HCT116 (cell line): ENCODE data around the gene HCN2. TPM values are rescaled to one million over a fixed set of nuclear protein-coding genes. Genes with fewer than 3 reads are reported as not detected.

Experiments used
- ATAC-seq: fragments of 200-7000 bp; cut with Tn5 transposase; 2 replicates; pipeline ENCODE4 v1.9.1; 2020; ENCODE audit warnings: mild to moderate bottlenecking, moderate library complexity
- BruUV-seq: library from RNA; stranded (reverse); fragments of 400-500 nt; replicated peaks from 2 replicates; lab custom pipeline; 2021; lab: Mats Ljungman, UMichigan
- CTCF ChIA-PET: fragments of 300-600 bp; sonication (Branson Sonifier 250); formaldehyde crosslinking; loops from one replicate; lab custom pipeline; 2021; ENCODE audit warnings: antibody characterized with exemption; lab: Charles Lee
- POLR2A ChIA-PET: fragments of 300-600, 350-600 bp; sonication (Branson Sonifier 250); formaldehyde crosslinking; loops from one replicate; lab custom pipeline; 2021; ENCODE audit warnings: antibody characterized with exemption; lab: Charles Lee
- RAD21 ChIA-PET, 2 experiments: fragments of 300-600 bp; sonication (Branson Sonifier 250); formaldehyde crosslinking; loops; one replicate each; lab custom pipeline; 2023; ENCODE audit warnings: low total read pairs in 2 of 2; ENCODE audit not compliant: uncharacterized antibody in 2 of 2, unreplicated experiment in 2 of 2, low non-redundant PET in 1 of 2; lab: Charles Lee
- DNase-seq: peaks from one replicate; pipeline ENCODE4 v3.0.0-alpha.2; 2010; ENCODE audit warnings: low read depth, low spot score
- H2AFZ ChIP-seq: fragments of 200-600 bp; shearing (Covaris generic), sonication (generic); 2 replicates; pipeline ENCODE4 v1.6.1; 2017; ENCODE audit warnings: low read depth, mixed run types, mixed read lengths, antibody characterized with exemption, low read length; ENCODE audit not compliant: poor library complexity, severe bottlenecking
- H3K27ac ChIP-seq: 2 replicates; pipeline ENCODE4 v1.5.1; 2012; ENCODE audit warnings: low read depth, low read length
- H3K27me3 ChIP-seq: fragments of 200-600 bp; sonication (generic); 2 replicates; pipeline ENCODE4 v1.6.1; 2016; ENCODE audit warnings: mixed run types, low read length, mixed read lengths; ENCODE audit not compliant: insufficient read depth
- H3K36me3 ChIP-seq, 2 experiments: fragments of 200-500 bp in 1 of 2; fragments of 200-600 bp in 1 of 2; sonication (Bioruptor generic) in 1 of 2; sonication (generic) in 1 of 2; 2 replicates each; pipeline versions ENCODE4 v1.5.1 to v1.6.1; 2014 to 2016; ENCODE audit warnings: low read length in 2 of 2, inconsistent platforms in 1 of 2, mixed read lengths in 1 of 2, mixed run types in 1 of 2; ENCODE audit not compliant: insufficient read depth in 2 of 2, control insufficient read depth in 1 of 2
- H3K4me1 ChIP-seq, 2 experiments: fragments of 200-600 bp in 1 of 2; sonication (generic) in 1 of 2; 2 replicates each; pipeline versions ENCODE4 v1.5.1 to v1.6.1; 2012 to 2017; ENCODE audit warnings: low read length in 2 of 2, inconsistent platforms in 1 of 2, mild to moderate bottlenecking in 1 of 2, mixed read lengths in 1 of 2, mixed run types in 1 of 2, moderate library complexity in 1 of 2; ENCODE audit not compliant: insufficient read depth in 2 of 2, control insufficient read depth in 1 of 2
- H3K4me2 ChIP-seq: fragments of 200-600 bp; sonication (generic); 2 replicates; pipeline ENCODE4 v1.6.1; 2017; ENCODE audit warnings: mixed run types, low read length, mixed read lengths
- H3K4me3 ChIP-seq, 2 experiments: fragments of 200-600 bp in 1 of 2; sonication (generic) in 1 of 2; replicated peaks in 1 of 2; 2 replicates each; pipeline ENCODE4 v1.5.1; 2011 to 2016; ENCODE audit warnings: low read length in 2 of 2, control low read depth in 1 of 2, low read depth in 1 of 2, mild to moderate bottlenecking in 1 of 2, mixed read lengths in 1 of 2, mixed run types in 1 of 2
- H3K79me2 ChIP-seq: fragments of 200-600 bp; sonication (generic); 2 replicates; pipeline ENCODE4 v1.6.1; 2017; ENCODE audit warnings: mild to moderate bottlenecking, mixed run types, low read length, moderate library complexity, mixed read lengths; ENCODE audit not compliant: insufficient read depth
- H3K9ac ChIP-seq: fragments of 200-600 bp; sonication (generic); 2 replicates; pipeline ENCODE4 v1.6.1; 2016; ENCODE audit warnings: low read length, mixed read lengths
- H3K9me2 ChIP-seq: fragments of 200-600 bp; sonication (generic), shearing (Covaris generic); 2 replicates; pipeline ENCODE4 v1.6.1; 2017; ENCODE audit warnings: mixed run types, mild to moderate bottlenecking, moderate library complexity; ENCODE audit not compliant: insufficient read depth
- H3K9me3 ChIP-seq, 2 experiments: fragments of 200-500 bp in 1 of 2; fragments of 200-600 bp in 1 of 2; sonication (Bioruptor generic) in 1 of 2; sonication (generic) in 1 of 2; 2 replicates each; pipeline ENCODE4 v1.6.1; 2014 to 2017; ENCODE audit warnings: low read length in 2 of 2, mixed read lengths in 2 of 2, inconsistent platforms in 1 of 2, low read depth in 1 of 2, mild to moderate bottlenecking in 1 of 2, mixed run types in 1 of 2, moderate library complexity in 1 of 2; ENCODE audit not compliant: control insufficient read depth in 1 of 2, insufficient read depth in 1 of 2
- H4K20me1 ChIP-seq: fragments of 200-600 bp; sonication (generic), shearing (Covaris generic); 2 replicates; pipeline ENCODE4 v1.6.1; 2017; ENCODE audit warnings: mixed run types, mild to moderate bottlenecking, moderate library complexity; ENCODE audit not compliant: insufficient read depth
- CEBPB ChIP-seq: IDR thresholded peaks from 2 replicates; pipeline ENCODE4 v1.6.1; 2012; ENCODE audit warnings: low read depth
- ELF1 ChIP-seq: IDR thresholded peaks from 2 replicates; pipeline ENCODE4 v1.6.1; 2012; ENCODE audit warnings: low read depth, borderline replicate concordance
- EZH2phosphoT487 ChIP-seq: fragments of 200-600 bp; IDR thresholded peaks from 2 replicates; pipeline ENCODE4 v1.6.1; 2018; ENCODE audit warnings: antibody characterized with exemption, borderline replicate concordance
- FOSL1 ChIP-seq: IDR thresholded peaks from 2 replicates; pipeline ENCODE4 v1.6.1; 2012; ENCODE audit warnings: low read depth
- JUND ChIP-seq: IDR thresholded peaks from 2 replicates; pipeline ENCODE4 v1.6.1; 2012
- POLR2A ChIP-seq: IDR thresholded peaks from 2 replicates; pipeline ENCODE4 v1.7.0; 2011; ENCODE audit warnings: borderline replicate concordance; ENCODE audit not compliant: insufficient read depth, insufficient read length; ENCODE audit errors: extremely low read depth
- POLR2AphosphoS5 ChIP-seq: IDR thresholded peaks from 2 replicates; pipeline ENCODE4 v1.6.1; 2011; ENCODE audit warnings: mild to moderate bottlenecking, low read depth, low read length, moderate library complexity
- RAD21 ChIP-seq: IDR thresholded peaks from 2 replicates; pipeline ENCODE4 v1.6.1; 2012; ENCODE audit warnings: low read depth, mild to moderate bottlenecking
- SRF ChIP-seq: IDR thresholded peaks from 2 replicates; pipeline ENCODE4 v1.6.1; 2012; ENCODE audit warnings: low read depth
- ZFX ChIP-seq: fragments of 450-650 bp; IDR thresholded peaks from 2 replicates; pipeline ENCODE4 v1.6.1; 2017
- intact Hi-C: fragments of 100-400 bp; cut with micrococcal nuclease; formaldehyde crosslinking; loops from 2 replicates; pipeline ENCODE4 v1.10.0; 2022
- total RNA-seq: library from RNA; stranded (reverse); gene quantifications from one replicate; pipeline ENCODE4 v1.2.1, GENCODE V29; 2021; ENCODE audit not compliant: unreplicated experiment
- TF ChIP-seq, protein P1 (sequence below): IDR thresholded peaks from 2 replicates; pipeline ENCODE4 v1.6.1; 2012
- TF ChIP-seq, protein P2 (sequence below), 3 experiments: fragments of 200-600 bp in 1 of 3; sonication (generic) in 1 of 3; IDR thresholded peaks in 2 of 3; conservative IDR thresholded peaks in 1 of 3; 2 replicates each; pipeline ENCODE4 v1.5.1; 2012 to 2017; ENCODE audit warnings: low read depth in 2 of 3, low read length in 2 of 3, antibody characterized with exemption in 1 of 3, borderline replicate concordance in 1 of 3, control low read depth in 1 of 3, mild to moderate bottlenecking in 1 of 3, mixed read lengths in 1 of 3, mixed run types in 1 of 3, moderate library complexity in 1 of 3; ENCODE audit not compliant: insufficient read depth in 1 of 3
- TF ChIP-seq, protein P3 (sequence below): IDR thresholded peaks from 2 replicates; pipeline ENCODE4 v1.6.1; 2011; ENCODE audit warnings: mild to moderate bottlenecking, low read length, moderate library complexity; ENCODE audit not compliant: insufficient replicate concordance; ENCODE audit errors: extremely low read depth
- TF ChIP-seq, protein P4 (sequence below): IDR thresholded peaks from 2 replicates; pipeline ENCODE4 v1.6.1; 2012

Gene HCN2
- total RNA-seq, 1 experiment from 2014 or later = 2.4 TPM

DNA sequence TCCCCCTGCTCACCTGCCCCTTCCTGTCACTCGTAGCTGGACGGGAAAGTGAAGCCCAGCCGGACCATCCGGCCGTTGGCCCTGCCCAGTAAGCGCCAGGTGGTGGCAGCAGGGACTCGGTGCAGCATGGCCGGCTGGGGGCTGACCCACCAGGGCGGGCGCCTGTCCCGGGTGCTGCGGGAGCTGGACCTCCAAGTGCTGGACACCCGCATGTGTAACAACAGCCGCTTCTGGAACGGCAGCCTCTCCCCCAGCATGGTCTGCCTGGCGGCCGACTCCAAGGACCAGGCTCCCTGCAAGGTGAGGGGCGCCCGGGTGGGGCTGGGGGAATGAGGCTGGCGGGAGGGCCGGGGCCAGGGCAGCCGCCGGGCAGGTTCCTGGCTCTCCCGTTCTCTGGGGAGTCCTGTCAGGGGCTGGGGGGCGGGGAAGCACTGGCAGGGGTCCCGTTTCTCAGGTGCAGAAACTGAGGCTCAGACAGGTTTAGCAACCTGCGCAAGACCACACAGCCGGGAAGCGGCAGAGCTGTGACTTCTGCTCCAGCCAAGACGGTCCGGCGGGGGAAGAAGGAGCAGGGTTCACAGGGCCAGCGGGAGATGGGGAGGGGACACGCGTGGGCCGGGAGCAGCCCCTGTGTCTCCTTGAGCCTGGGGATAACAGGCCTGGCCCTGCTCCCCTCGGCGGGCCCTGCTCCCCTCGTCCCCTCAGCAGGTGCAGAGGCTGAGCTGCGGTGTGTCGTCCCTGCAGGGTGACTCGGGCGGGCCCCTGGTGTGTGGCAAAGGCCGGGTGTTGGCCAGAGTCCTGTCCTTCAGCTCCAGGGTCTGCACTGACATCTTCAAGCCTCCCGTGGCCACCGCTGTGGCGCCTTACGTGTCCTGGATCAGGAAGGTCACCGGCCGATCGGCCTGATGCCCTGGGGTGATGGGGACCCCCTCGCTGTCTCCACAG is 40.5 kb upstream of the HCN2 start:
- DNase-seq = no peak
- no peaks in the 10 kb centered on the region for H3K79me2 ChIP-seq
- no peak overlapping the region for H2AFZ ChIP-seq
- H3K4me3 ChIP-seq = no peak overlapping the region
- H3K9me3 ChIP-seq = no peaks in the 10 kb centered on the region
- ChIA-PET RAD21 (interaction anchor here in 1 of 2 experiments (0.6 kb wide), 1 partner anchor 30 kb away, joined by 5 read pairs; no protein-coding TSS in a partner anchor), CTCF (no interaction called here), POLR2A (no interaction called here)
- no peak overlapping the region for H3K4me2 ChIP-seq
- no peaks in the 10 kb centered on the region for H3K9me2 ChIP-seq
- no peak overlapping the region for H3K27ac ChIP-seq
- H3K27me3 ChIP-seq = no peaks in the 10 kb centered on the region
- no peak overlapping the region for H3K9ac ChIP-seq
- H3K4me1 ChIP-seq = peaks cover 0 to 10% of the 10 kb centered on the region in 2 experiments; a peak in 1 of 4 replicates
- ATAC-seq = no peak
- no peaks in the 10 kb centered on the region for H3K36me3 ChIP-seq
- intact Hi-C loops = no loop called here
- TF ChIP-seq POLR2AphosphoS5 (no peak), CEBPB (no peak), RAD21 (no peak)
- TF ChIP-seq, protein P1, sequence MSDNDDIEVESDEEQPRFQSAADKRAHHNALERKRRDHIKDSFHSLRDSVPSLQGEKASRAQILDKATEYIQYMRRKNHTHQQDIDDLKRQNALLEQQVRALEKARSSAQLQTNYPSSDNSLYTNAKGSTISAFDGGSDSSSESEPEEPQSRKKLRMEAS = no peak
- no TSS peak for BruUV-seq
- H4K20me1 ChIP-seq = no peaks in the 10 kb centered on the region

DNA sequence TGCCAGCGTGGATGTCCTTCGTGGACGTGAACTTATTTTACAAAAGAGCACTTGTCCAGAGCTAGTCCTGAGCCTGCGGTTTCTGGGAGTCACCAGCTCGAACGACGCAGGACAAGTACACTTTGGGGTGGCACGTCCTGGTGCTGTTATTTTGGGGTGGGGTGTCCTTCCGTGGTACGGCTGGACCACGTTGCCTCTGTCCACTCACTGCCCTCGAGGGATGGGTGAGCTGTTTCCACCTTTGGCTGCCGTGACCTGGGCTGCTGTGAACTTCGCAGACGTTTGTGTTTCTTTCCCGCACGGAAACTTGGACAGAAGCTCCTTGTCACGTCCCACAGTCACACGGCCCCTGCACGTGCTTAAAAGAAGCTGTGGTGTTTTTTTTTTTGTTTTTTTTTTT is 34.9 kb upstream of the HCN2 start:
- Histone ChIP-seq H3K79me2 (no peaks in the 10 kb centered on the region), H3K27ac (no peak overlapping the region), H3K9ac (no peak overlapping the region), H3K4me2 (no peak overlapping the region), H2AFZ (no peak overlapping the region), H3K9me2 (no peaks in the 10 kb centered on the region), H3K36me3 (no peaks in the 10 kb centered on the region), H3K4me1 (peaks cover 17 to 18% of the 10 kb centered on the region in 2 experiments), H3K4me3 (no peak overlapping the region), H3K9me3 (no peaks in the 10 kb centered on the region), H3K27me3 (no peaks in the 10 kb centered on the region), H4K20me1 (no peaks in the 10 kb centered on the region)
- ChIA-PET RAD21 (no interaction called here), POLR2A (no interaction called here), CTCF (interaction anchor here (2.8 kb wide), 1 partner anchor 44 kb away, joined by 12 read pairs; no protein-coding TSS in a partner anchor)
- DNase-seq = no peak
- intact Hi-C loops = no loop called here
- TF ChIP-seq POLR2A = no peak
- TF ChIP-seq JUND = no peak
- TF ChIP-seq ZFX = no peak
- no peak for TF ChIP-seq CEBPB
- no peak for TF ChIP-seq ELF1
- no peak for TF ChIP-seq FOSL1
- TF ChIP-seq, protein P2, sequence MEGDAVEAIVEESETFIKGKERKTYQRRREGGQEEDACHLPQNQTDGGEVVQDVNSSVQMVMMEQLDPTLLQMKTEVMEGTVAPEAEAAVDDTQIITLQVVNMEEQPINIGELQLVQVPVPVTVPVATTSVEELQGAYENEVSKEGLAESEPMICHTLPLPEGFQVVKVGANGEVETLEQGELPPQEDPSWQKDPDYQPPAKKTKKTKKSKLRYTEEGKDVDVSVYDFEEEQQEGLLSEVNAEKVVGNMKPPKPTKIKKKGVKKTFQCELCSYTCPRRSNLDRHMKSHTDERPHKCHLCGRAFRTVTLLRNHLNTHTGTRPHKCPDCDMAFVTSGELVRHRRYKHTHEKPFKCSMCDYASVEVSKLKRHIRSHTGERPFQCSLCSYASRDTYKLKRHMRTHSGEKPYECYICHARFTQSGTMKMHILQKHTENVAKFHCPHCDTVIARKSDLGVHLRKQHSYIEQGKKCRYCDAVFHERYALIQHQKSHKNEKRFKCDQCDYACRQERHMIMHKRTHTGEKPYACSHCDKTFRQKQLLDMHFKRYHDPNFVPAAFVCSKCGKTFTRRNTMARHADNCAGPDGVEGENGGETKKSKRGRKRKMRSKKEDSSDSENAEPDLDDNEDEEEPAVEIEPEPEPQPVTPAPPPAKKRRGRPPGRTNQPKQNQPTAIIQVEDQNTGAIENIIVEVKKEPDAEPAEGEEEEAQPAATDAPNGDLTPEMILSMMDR (IDR thresholded peaks at IDR 0.05 in 2 of 3, conservative IDR thresholded peaks at IDR 0.05 in 1 of 3; ENCODE audit: borderline replicate concordance in 1 of 3, insufficient read depth in 1 of 3, low read depth in 2 of 3, low read length in 2 of 3) = no peak
- TF ChIP-seq, protein P3, sequence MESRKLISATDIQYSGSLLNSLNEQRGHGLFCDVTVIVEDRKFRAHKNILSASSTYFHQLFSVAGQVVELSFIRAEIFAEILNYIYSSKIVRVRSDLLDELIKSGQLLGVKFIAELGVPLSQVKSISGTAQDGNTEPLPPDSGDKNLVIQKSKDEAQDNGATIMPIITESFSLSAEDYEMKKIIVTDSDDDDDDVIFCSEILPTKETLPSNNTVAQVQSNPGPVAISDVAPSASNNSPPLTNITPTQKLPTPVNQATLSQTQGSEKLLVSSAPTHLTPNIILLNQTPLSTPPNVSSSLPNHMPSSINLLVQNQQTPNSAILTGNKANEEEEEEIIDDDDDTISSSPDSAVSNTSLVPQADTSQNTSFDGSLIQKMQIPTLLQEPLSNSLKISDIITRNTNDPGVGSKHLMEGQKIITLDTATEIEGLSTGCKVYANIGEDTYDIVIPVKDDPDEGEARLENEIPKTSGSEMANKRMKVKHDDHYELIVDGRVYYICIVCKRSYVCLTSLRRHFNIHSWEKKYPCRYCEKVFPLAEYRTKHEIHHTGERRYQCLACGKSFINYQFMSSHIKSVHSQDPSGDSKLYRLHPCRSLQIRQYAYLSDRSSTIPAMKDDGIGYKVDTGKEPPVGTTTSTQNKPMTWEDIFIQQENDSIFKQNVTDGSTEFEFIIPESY = no peak
- no peak for TF ChIP-seq EZH2phosphoT487
- TF ChIP-seq POLR2AphosphoS5 = no peak
- TF ChIP-seq, protein P4, sequence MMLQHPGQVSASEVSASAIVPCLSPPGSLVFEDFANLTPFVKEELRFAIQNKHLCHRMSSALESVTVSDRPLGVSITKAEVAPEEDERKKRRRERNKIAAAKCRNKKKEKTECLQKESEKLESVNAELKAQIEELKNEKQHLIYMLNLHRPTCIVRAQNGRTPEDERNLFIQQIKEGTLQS = no peak
- no peak for TF ChIP-seq SRF
- no peak for ATAC-seq
- no TSS peak for BruUV-seq
